AG04450 (cell line): Measurements from ENCODE around the gene NF2. TPM values are rescaled to one million over a fixed set of nuclear protein-coding genes. Genes with fewer than 3 reads are reported as not detected.

Source experiments
- CTCF ChIA-PET: fragments of 300-600, 350-600 bp; formaldehyde crosslinking; extraction: SDS; loops from one replicate; lab custom pipeline; 2022; ENCODE audit warnings: antibody characterized with exemption, inconsistent platforms; lab: Charles Lee
- POLR2A ChIA-PET: fragments of 350-600 bp; formaldehyde crosslinking; extraction: SDS; loops from one replicate; lab custom pipeline; 2021; ENCODE audit warnings: antibody characterized with exemption, inconsistent platforms; lab: Yijun Ruan, JAX
- DNase-seq: peaks from one replicate; pipeline ENCODE4 v3.0.0-alpha.2; 2011; ENCODE audit warnings: low read depth, low spot score
- H3K27ac ChIP-seq: one replicate; pipeline ENCODE4 v1.5.1; 2012; ENCODE audit warnings: low read depth, low read length, control low read depth
- H3K27me3 ChIP-seq: one replicate; pipeline ENCODE4 v1.6.0; 2012; ENCODE audit warnings: low read length; ENCODE audit not compliant: control insufficient read depth, insufficient read depth
- H3K4me3 ChIP-seq: 2 replicates; pipeline ENCODE4 v1.5.1; 2011; ENCODE audit warnings: mild to moderate bottlenecking, low read depth, low read length, control low read depth
- H3K9me3 ChIP-seq: 2 replicates; pipeline ENCODE4 v1.5.1; 2012; ENCODE audit warnings: low read length; ENCODE audit not compliant: control insufficient read depth, insufficient read depth
- CTCF ChIP-seq: IDR thresholded peaks from 2 replicates; pipeline ENCODE4 v1.5.1; 2011; ENCODE audit warnings: low read depth, low read length, control low read depth, inconsistent platforms
- polyA plus RNA-seq: library from polyadenylated mRNA; depleted of rRNA; stranded (reverse); fragments of >200 nt; gene quantifications from 2 replicates; pipeline ENCODE4 v1.2.3, GENCODE V29; 2011

The NF2 gene
- polyA plus RNA-seq, 1 experiment = 57.6 TPM

GRCh38 chr22:29634847-29635246 lies 31.4 kb downstream of the NF2 start:
- CTCF ChIA-PET = interaction anchor here (0.8 to 5.0 kb wide), 3 partner anchors 9 to 454 kb away, joined by 3 to 57 read pairs (median 29); no protein-coding TSS in a partner anchor

GRCh38 chr22:29635734-29636357 lies 32.4 kb downstream of the NF2 start:
- H3K4me3 ChIP-seq = no peak overlapping the region
- no peak for DNase-seq
- no peaks in the 10 kb centered on the region for H3K9me3 ChIP-seq
- H3K27ac ChIP-seq = no peak overlapping the region
- no peaks in the 10 kb centered on the region for H3K27me3 ChIP-seq
- CTCF ChIA-PET = interaction anchor here (0.6 to 5.0 kb wide), 20 partner anchors 10 to 641 kb away, joined by 3 to 57 read pairs (median 5); no protein-coding TSS in a partner anchor
- POLR2A ChIA-PET = no interaction called here
- TF ChIP-seq CTCF = peak; percentile 76

More at GRCh38 chr22:29634847-29635246, 31.4 kb downstream of the NF2 start:
- no peak overlapping the region for H3K4me3 ChIP-seq
- no peak for DNase-seq
- no peaks in the 10 kb centered on the region for H3K27me3 ChIP-seq
- no peak overlapping the region for H3K27ac ChIP-seq
- POLR2A ChIA-PET = no interaction called here
- H3K9me3 ChIP-seq = no peaks in the 10 kb centered on the region
- TF ChIP-seq CTCF = no peak

- CTCF ChIA-PET = interaction anchor here (0.6 to 5.0 kb wide), 15 partner anchors 10 to 472 kb away, joined by 3 to 57 read pairs (median 6); no protein-coding TSS in a partner anchor
These were observed 33.3 kb downstream of the NF2 start for GRCh38 chr22:29636751-29637150.

GRCh38 chr22:29637181-29637580 lies 33.7 kb downstream of the NF2 start:
- ChIA-PET POLR2A (no interaction called here), CTCF (interaction anchor here (0.7 to 5.0 kb wide), 6 partner anchors 12 to 452 kb away, joined by 3 to 57 read pairs (median 6); no protein-coding TSS in a partner anchor)
- Histone ChIP-seq H3K27ac (no peak overlapping the region), H3K4me3 (no peak overlapping the region), H3K27me3 (no peaks in the 10 kb centered on the region), H3K9me3 (no peaks in the 10 kb centered on the region)
- no peak for TF ChIP-seq CTCF
- DNase-seq = no peak

More at GRCh38 chr22:29636751-29637150, 33.3 kb downstream of the NF2 start:
- Histone ChIP-seq H3K9me3 (no peaks in the 10 kb centered on the region), H3K27me3 (no peaks in the 10 kb centered on the region), H3K4me3 (no peak overlapping the region), H3K27ac (no peak overlapping the region)
- TF ChIP-seq CTCF = no peak
- no peak for DNase-seq
- POLR2A ChIA-PET = no interaction called here

GRCh38 chr22:29638678-29639077 lies 35.2 kb downstream of the NF2 start:
- ChIA-PET POLR2A (no interaction called here), CTCF (interaction anchor here (1.0 to 5.0 kb wide), 5 partner anchors 13 to 450 kb away, joined by 3 to 57 read pairs (median 4); no protein-coding TSS in a partner anchor)
- H3K27ac ChIP-seq = no peak overlapping the region

More at GRCh38 chr22:29638678-29639077, 35.2 kb downstream of the NF2 start:
- DNase-seq = no peak
- Histone ChIP-seq H3K9me3 (no peaks in the 10 kb centered on the region), H3K27me3 (no peaks in the 10 kb centered on the region), H3K4me3 (no peak overlapping the region)
- TF ChIP-seq CTCF = no peak
